IPS DF 4.7 (cell line): ENCODE measurements around the gene SLC43A2.

Source experiments
- DNase-seq: peaks from one replicate; pipeline ENCODE4 v3.0.0-alpha.2; 2013; ENCODE audit warnings: low spot score; ENCODE audit errors: extremely low read depth

SLC43A2 gene

DNA sequence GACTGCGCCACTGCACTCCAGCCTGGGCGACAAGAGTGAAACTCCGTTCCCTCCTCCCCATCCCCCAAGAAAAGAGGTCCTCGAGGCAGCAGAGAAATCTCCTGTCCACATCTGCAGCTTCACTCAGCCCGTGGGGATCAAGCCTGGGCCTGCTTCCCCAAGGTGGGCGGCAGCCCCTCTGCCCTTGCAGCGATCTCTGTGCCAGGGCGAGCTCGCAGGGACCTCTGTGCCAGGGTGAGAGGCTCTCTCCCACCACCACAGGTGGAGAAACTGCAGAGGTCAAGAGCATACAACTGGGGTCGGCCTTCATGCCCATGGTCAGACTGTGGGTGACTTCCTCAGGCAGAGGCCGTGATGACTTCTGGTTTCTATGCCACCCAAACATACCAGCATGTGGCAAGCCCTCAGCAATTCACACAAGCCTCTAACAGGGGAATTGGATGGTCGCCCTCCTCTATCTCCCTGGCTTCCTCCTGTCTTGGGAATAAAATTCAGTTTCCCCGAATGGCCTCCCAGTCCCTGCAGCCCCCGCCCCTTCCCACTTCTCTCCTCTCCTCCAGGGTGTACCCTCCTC, 5.5 kb downstream of the SLC43A2 start:
- no peak for DNase-seq

DNA sequence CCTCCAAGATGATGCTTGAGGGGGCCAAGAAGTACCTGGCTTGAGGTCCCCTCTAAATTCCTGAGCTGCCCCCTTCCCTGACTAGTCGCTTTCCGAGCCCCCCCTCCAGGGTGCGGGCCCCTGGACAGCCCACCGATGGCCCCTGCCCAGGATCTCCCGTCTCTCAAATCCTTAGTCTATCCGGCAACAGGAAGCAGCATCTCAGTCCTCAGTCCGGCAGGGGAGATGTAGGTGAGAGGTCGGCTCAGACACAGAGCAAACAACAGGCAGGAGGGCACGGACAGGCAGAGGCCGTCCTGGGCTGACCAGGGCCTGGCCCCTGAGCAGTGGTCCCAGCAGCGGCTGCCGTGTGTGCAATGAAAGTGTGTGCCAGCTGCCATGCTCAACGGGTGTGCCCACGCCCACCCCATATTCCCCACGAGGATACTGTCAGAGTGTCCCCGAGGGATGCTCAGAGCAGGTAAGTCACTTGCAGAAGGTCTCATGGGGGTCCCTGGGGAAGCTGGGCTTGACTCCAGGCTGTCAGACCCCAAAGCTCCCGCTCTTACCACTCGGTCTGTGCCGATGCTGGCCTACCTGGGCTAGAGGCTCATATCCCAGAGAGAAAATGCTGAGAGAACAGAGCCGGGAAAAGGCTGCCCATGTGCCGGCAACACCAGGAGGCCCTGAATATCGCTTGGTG, 7.2 kb downstream of the SLC43A2 start:
- no peak for DNase-seq

DNA sequence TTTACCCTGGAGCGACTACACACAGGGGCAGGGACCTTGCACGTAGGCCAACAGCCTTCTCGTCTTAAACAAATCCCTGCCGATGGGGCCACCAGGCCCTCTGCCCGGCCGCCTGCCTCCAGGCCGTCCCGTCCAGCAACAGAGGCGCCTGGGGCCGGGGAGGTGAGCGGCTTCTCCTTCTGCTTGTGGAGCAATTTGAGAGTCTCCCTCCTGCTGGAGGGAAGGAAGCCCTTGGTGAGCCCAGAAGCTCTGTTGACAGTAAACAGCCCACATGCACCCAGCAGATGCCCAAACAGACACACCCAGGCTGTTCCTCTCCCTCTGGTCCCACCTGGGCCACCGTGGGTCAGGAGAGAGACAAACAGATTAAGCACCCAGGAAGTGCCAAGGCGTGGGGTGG, 8.1 kb downstream of the SLC43A2 start:
- no peak for DNase-seq

DNA sequence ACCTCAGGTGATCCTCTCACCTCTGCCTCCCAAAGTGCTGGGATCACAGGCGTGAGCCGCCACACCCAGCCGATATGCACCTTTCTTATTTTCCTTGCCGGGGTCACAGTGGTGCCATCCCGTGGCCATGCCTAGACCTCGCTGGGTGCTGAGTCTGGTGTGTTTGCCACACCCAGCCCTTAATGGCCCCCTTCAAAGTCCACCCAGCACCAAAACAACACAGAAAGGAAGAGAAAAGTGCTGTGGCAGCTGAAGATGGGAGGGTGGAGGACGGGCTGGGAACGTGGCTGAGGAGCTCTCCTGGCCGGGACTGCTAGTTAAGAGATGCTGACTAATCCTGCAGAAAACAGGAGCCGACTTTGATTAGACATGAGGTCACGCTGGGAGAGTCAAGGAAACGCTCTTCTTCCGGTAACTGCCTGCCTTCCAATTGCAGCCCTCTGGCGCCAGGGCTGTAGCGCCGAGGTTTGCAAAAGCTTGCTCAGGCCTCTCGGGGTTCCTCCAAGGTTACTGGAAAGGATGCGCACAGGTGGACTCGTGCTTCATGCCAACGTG, 10.9 kb downstream of the SLC43A2 start:
- DNase-seq, result no peak

DNA sequence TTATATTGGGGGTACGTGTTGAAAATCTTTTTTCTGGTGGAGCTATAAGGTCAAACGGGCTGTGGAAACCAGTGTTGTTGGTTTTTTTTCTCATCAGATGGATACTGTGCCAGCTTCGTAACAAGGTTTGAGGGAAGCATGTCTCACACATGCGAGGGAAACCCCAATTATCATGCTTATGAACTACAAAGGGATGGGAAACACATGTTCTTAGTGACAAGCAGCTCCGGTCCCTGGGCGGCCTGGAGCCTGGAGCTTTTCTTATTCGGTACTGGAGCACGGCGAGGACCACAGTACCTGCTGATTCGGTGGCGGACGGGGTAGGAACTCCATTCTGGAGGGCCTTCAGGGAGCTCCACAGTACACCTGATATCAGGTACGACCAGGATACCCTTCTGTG, 12.5 kb downstream of the SLC43A2 start:
- no peak for DNase-seq

- no peak for DNase-seq
These were observed 16.2 kb downstream of the SLC43A2 start for GRCh38 chr17:1612400-1612799.

DNA sequence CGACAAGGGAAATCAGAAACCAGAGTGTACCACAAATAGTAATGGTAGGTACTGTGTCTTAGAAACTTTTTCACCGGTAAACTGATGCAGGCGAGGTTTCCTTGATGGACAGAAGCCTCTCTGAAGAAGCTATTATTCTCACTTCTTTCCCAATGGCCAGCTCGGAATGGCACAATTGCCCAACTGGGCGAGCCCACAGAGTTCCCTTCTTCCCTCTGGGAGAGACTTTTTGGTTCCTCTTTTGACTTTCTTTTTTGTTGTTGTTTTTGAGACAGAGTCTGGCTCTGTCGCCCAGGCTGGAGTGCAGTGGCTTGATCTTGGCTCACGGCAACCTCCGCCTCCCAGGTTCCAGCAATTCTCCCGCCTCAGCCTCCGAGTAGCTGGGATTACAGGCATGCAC, 16.9 kb downstream of the SLC43A2 start:
- DNase-seq, result no peak

DNA sequence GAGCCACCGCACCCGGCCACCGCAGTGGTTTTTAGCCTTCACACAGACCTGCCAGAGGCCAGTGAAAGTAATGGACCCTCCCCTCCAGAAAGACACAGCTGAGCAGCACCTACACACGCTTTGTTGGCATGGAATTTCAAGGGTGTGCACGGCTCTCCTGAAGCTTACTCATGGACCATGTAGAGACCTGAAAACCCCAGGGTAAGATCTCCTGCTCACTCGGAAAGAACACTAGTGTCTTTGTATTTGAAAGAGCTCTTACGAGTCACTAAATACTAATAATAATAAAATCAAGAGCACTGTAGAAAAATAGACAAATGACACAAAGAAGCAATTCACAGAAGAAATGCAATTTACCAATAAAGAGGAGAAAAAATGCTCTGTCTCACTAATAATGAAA, 20.0 kb downstream of the SLC43A2 start:
- DNase-seq, result no peak

DNA sequence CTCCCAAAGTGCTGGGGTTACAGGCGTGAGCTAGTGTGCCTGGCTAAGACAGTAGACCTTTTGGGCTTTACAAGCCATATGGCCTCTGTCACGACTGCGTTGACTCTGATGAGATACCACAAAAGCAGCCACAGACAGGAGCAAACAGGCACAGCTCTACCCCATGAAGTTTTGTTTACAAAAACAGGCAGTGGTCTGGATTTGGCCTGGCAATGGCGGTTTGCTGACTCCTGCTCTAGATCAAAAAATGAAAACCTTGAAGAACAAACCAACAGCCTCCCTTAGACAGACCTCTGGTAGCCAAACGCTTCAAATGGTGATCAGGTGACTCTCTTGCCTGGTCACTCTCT, 20.7 kb downstream of the SLC43A2 start:
- DNase-seq, result no peak

DNA sequence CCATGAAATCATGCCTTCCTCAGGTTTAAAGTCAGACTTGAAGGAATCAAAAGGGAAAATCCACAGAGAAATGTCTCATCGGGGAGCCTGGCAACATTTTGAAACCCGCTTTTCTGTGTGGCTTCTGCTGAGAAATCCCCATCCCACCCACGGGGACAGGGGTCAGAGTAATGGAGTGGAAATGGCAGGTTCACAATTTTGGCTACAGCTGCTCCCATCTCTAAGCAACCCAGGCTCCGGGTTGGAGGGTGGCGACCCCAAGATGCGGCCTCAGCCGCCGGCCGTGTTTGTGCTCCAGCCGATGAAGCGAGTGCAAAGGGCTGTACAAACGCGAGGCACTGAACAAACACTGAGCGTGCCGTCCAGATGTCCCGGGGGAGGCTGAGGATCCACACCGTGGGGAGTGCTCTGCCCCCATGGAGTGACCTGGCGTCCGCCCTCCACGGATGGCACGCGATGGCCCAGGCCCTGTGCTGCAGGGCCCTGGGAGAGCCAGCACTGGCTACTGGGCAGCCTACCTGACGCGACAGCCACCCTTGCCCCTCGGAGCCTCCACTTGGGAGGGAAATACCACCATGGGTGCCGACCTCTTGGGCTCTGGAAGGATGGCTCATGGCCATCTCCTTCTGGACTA, 22.2 kb downstream of the SLC43A2 start:
- DNase-seq, result no peak

GRCh38 chr17:1605681-1606351, 22.8 kb downstream of the SLC43A2 start:
- no peak for DNase-seq

DNA sequence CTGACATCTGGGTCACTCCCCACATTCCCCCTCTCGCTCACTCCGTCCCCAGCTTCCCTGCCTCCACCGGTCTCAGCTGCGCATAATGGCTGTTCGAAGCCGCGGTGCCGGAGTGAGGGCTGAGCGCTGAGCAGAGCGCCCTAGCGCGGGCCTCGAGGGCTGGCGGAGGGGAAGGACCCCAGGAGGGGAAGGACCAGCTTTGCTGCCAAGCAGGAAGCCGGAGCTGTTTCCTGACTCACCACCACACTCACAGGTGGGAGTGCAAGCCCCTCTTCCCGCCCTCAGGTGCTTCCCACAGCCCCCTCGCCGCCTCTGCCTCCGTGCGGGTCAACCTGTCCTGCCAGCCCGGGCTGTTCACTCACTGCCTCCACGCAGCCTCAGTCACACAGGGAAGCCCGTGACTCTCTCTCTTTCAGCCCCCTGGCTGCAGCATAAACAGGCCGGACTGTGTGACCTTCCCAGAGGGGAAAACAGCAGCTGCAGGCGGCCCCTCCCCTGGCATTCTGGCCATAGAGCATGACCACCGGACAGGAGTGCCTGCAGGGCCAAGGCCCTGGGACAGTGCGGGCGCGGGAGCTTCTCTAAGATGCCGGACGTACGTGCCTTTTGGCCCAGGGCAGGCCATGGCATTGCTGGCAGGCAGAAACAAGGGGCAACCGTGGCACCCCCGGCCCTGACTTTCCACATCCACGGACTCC, 23.7 kb downstream of the SLC43A2 start:
- DNase-seq, result no peak

GRCh38 chr17:1601571-1601970, 27.1 kb downstream of the SLC43A2 start:
- no peak for DNase-seq

DNA sequence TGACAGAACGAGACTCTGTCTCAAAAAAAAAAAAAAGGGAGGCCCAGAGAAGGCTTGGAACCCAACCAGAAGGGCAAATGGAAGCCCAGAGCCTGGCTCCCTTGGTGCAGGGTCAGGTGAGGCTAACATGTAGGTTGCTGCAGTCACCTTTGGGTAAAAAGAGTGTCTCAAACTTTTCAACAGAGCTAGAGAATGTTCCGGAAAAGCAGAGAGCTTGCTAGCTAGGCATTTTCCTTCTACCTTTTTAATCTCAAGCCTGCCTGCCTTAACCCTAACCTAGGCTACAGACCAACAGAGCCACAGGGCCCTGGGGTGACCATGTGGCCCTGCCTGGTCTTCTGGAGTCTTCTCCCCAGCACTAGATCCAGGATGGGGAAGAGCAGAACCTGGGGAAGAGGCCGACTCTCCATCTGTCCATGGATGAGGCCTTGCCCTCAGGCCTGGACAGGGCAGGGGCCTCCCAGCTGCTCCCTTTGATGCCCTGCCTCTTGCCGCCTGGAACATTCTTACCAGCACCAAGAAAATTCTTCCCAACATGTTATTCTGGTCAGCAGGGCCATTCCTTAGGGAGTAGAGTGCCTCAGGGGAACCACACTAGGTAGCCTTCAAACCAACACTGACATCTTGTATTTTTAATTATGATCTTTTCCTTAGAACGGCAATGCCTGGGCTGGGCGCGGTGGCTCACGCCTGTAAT, 30.1 kb downstream of the SLC43A2 start:
- no peak for DNase-seq

DNA sequence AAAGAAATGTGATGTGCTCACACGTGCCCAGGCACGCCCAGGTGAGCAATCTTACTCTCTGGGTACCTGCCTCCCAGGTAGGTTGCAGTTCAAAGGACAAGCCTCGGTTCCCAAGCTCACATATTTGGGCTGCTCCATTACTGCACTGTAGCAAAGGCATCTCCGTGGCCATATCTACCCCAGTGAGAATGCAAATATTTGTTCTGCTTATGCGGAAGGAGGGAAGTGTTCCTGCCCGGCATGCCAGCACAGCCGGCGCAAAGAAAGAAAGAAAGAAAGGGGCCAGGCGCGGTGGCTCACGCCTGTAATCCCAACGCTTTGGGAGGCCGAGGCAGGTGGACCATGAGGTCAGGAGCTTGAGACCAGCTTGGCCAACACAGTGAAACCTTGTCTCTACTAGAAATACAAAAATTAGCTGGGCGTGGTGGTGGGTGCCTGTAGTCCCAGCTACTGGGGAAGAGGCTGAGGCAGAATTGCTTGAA, 30.7 kb downstream of the SLC43A2 start:
- no peak for DNase-seq

GRCh38 chr17:1593630-1593931, 35.1 kb downstream of the SLC43A2 start:
- no peak for DNase-seq

GRCh38 chr17:1592751-1593629, 35.6 kb downstream of the SLC43A2 start:
- no peak for DNase-seq

DNA sequence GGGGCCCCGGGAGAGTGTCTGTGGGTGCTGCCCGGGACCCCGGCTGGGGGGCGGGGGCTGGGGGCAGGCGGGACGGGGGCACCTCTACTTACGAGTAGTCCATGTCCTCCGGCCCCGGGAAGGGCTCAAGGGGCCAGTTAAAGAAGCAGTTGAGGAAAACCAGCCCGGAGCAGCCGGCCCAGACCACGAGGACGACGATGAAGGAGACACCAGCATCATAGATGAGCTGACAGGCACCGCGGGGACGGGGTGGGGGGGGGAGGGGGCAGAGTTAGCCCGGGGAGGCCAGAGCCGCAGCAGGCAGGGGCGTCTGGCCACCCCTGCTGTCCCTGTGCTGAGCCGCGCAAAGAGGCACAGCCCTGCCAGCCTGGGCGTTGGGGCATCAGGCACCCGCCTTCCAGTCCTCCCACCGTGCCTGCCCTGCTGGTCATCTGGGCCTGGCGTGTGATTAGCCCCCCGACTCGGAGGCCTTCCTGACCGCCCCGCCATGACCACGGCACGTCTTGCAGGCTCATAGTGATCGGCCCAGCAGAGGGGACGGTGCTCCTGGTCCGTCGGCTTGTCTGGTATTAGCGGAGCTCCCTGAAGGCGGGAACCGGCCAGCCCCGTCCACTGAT, 37.1 kb downstream of the SLC43A2 start:
- DNase-seq, result no peak

GRCh38 chr17:1590747-1591473, 37.7 kb downstream of the SLC43A2 start:
- DNase-seq, result no peak
